NCI-H2196 (cell line): ENCODE results near the gene NRF1.

Source experiments
- DNase-seq: peaks from one replicate; lab custom pipeline; 2025; ENCODE audit not compliant: unreplicated experiment; lab: John Stamatoyannopoulos, UW

NRF1 gene

GRCh38 chr7:129767120-129768015, 155.8 kb downstream of the NRF1 start:
- DNase-seq, result no peak

- no peak for DNase-seq
Observed at GRCh38 chr7:129768614-129769399, 157.3 kb downstream of the NRF1 start.

- DNase-seq, result no peak
Observed at GRCh38 chr7:129769400-129769774, 157.9 kb downstream of the NRF1 start.

DNA sequence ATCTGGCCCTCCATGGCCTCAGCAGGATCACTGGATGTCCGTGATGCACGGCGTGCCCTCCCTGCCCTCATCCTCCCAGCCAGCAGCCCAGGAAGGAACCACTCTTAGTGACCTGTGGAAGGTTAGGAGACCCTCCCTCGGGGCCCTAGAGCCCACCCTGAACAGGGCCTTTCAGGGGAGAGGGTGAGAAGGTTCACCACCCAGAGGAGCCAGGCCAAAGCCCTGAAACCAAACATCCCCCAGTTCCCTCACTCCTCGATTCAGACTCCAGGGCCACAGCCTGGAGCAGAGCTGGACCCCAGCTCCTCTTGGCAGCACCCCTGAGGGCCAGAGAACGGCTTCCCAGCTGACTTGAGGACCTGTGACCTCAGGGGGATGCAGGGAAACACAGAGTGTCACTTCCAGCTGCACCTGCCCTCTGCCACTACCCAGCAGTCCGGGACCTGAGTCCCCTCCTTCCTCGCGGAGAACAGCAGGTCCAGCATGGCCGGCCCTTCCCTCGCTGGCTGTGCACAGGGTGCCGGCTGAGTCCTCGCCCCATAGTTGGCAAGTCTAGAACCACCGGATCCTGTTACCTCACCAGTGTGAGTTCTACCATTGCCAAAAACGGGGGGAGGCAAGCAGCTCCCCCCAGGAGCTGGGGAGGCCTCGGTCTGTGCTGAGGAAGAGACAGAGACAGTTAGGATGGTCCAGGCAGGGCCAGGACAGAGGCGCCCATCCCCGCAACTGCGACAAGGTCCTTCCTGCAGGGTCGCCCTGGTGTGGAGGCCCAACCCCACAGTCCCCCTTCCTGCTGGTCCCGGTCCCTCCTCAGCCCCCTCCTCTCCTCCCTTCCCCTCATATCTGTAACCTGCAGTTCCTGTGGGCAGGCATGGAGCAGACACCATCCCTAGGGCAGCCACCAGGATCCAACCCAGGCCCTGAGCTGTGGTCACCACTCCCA, 158.6 kb downstream of the NRF1 start:
- DNase-seq, result no peak

DNA sequence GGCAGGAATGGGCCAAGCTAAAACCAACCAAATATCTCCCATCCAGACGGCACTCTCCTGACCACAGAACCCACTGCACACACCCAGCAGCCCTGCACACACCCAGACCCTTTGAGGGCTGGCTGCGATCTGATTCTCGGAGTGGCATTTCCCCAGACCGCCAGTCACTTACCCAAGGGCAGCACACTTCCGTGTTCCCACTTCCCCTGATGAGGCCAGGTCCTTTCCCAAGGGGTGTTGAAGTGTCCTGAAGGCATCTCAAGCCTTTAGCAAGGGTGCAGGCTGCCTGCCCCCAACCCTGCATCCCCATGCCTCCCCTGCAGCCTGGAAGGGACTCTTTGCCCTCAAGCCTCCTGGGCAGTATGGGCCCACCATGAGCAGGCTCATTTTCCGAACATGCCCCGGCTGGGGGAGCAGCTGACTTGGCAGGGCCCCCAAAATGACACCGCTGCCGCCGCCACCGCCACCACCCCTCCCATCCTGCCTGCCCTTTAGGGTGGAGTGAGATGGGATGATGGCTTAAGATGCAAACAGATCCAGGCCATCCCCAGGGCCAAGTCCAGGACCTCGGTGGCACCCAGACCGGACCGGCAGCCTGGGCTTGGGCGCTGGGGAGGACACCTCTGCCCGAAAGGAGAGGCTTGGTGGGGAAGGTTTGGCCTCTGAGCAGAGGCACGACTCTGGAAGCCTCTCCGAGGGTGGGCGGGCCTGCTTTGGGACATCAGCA, 159.8 kb downstream of the NRF1 start:
- no peak for DNase-seq

- DNase-seq, result no peak
Observed at GRCh38 chr7:129771928-129772479, 160.5 kb downstream of the NRF1 start.

GRCh38 chr7:129772646-129773280, 161.2 kb downstream of the NRF1 start:
- DNase-seq, result no peak

DNA sequence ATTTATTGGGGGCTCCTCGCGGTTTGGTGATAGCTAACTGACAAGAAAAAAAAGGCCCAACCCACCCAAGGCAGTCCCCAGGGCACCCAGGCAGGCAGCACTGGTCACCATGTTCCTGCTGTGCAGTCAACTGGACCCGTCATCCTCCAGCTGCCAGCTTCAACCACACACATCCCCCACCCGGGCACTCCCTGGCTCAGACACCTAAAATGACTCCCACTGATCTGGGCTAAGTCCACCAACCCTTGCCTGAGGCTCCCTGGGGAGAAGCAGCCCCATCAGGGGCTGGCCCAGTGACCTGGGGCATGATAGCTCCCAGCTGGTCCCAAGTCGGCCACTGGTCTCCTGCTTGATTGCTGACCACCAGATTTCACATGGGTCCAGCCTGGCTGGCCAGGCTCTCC, 161.8 kb downstream of the NRF1 start:
- DNase-seq, result no peak

DNA sequence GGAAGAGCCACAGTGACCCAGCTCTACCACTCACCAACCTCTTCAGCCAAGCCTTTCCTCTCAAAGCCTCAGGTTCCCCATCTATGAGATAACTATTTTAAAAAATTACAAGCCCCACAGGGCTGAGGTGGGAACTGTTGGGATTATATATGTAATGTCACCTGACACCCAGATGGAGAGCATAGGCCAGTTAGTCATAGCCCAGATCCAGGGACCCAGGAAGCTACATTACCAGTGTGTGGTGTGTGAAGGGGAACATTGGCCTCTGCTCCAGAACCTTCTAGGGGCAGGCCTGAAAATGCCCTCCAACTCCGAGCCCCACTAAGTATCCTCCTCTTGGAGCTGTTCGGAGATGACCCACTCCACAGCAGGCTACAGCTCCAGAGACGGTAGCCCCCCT, 162.4 kb downstream of the NRF1 start:
- no peak for DNase-seq

GRCh38 chr7:129774359-129774758, 162.8 kb downstream of the NRF1 start:
- no peak for DNase-seq

DNA sequence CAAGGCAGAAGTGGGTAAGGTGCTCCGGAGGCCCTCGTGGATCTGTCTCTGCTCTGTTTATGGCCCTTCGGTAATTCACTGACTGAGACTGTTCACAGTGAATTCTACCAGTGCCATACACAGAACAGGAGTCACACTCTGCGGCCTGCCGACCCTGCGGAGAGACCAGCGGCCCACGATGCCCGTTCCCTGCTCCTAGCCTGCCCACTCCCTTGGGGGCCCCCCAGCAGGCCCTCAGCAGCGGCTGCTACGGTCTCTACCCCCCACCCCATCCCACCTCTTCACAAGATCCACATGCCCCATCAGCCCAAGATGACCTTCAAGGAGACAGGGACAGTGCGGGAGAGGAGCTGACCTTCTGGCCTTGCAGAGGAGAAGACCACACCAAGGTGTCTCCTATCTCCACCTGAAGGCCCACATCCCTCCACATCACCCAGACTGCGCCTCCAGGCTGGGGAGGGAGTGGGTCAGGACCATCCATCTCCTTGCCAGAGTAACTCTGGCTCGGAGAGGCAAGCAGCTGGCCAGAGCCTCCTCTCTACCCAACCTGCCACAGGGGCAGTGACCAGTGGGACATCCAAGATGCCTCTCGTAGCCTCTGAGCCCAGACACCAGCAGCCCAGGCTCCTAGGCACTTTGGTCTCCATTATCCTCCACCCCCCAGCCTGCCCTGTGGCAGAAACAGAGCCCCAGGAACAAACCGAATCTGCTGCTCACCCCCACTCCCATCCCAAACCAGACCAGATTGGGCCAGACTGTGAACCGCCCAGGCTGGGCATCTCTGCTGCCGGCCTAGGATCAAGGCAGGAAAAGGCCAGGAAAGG, 163.6 kb downstream of the NRF1 start:
- no peak for DNase-seq

- no peak for DNase-seq
Observed at GRCh38 chr7:129775695-129776361, 164.3 kb downstream of the NRF1 start.

DNA sequence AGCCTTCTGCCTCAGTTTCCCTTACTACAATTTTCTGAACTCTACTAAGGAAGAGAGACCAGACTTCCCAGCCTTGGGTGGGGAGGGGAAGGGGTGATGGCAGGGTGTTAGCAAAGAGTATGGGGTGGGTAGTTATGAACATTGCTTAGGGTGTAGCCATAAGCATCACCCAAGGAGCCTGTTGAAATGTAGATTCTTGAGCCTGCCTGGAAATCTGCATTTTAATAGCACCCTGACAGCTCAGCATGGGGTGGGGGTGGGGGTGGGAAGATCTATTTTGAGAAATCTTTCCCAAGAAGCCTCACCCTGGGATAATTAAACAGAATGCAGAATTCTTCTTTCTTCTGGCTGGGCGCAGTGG, 164.8 kb downstream of the NRF1 start:
- no peak for DNase-seq

GRCh38 chr7:129777195-129777844, 165.8 kb downstream of the NRF1 start:
- no peak for DNase-seq

DNA sequence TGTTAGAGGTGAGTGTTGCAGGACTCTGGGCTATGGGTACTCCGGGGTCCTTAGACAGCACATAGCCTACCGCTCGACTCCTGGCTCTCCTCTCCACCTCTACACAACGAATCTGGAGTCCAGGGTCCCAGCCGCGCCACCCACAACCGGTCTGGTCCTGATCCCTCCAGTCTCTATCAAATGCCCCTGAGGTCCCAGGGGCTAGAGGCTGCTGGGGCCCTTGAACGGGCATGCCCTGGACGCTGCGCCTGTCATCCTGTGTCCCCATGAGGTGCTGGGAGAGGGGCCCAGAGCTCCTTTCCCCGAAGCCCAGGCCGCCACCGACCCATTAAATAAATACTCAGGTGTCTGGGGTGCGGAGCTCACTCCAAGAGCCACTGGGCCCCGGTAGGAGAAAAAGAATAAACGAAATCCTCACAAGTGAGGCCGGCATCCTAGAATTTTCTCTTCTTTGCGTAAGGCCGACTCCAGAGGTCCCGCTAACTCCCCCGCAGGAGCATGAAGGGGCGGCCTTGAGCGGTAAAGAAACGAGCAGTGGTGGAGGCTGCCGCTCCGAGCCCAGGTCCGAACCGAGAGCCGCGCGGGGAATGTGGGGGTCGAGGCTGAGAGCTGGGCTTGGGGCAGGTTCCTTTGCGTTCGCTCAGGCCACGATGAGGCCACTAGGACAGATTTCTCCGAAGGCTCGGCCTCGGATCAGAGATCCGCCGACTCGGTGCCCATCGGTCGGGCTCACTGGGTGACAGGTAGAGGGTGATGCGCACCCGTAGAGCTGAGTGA, 166.7 kb downstream of the NRF1 start:
- no peak for DNase-seq

DNA sequence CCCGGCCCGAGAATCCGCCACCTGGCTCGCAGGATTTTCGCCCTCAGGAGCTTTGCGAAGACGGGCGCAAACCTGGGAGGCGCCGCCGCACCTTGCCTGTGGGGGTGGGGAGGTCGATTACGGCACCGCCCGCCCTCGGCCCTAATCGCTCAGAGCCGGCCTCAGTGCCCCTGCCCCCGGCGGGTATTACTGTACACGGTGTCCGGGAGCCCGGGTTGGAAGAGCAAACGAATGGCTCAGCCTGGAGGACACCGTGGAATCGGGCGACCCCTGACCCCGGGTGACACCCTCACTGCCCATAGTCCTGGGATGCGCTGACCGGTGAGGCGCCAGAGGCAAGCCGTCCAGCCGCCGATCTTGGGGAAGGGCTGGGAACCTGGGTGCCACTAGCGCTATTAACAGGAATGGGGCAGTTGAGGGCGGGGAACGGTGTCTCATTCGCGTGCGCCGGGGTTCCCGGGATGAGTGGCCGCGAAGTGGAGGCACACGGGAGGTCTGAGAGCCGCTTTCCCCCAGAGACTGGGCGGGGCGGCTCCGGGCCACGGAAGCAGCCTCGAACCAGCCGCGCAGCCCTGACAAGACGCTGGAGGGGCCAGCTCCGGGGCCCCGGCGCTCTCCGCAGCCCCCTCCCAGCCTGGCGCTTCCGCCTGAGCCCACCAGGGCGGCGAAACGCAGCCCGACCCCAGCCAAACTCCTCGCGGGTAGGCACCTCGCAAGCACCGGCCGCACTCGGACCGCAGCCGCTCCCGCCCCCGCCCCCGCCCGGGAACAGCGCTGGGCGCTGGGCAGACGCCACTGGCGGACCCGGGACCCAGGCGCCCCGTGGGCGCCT, 167.5 kb downstream of the NRF1 start:
- no peak for DNase-seq
